Endothelial cell of umbilical vein (primary cell): ENCODE data around the gene IL1RL2. TPM values are rescaled to one million over a fixed set of nuclear protein-coding genes. Genes with fewer than 3 reads are reported as not detected.

ENCODE experiments used
- BruUV-seq: library from RNA; stranded (reverse); fragments of 400-500 nt; replicated peaks from 2 replicates; lab custom pipeline; 2021; lab: Mats Ljungman, UMichigan
- CTCF ChIA-PET: fragments of 300-600, 350-600 bp; sonication (Branson Sonifier 250); formaldehyde crosslinking; loops from one replicate; lab custom pipeline; 2021; ENCODE audit warnings: antibody characterized with exemption, inconsistent platforms; lab: Charles Lee
- POLR2A ChIA-PET: fragments of 300-600, 350-600 bp; sonication (Branson Sonifier 250); formaldehyde crosslinking; loops from one replicate; lab custom pipeline; 2021; ENCODE audit warnings: antibody characterized with exemption, inconsistent platforms; lab: Charles Lee
- DNase-seq: peaks from one replicate; pipeline ENCODE4 v3.0.0-alpha.2; 2011; ENCODE audit warnings: low read depth, low spot score
- FAIRE-seq: peaks from 2 replicates; lab custom pipeline; 2011; peaks lifted over from hg19 to GRCh38; lab: Jason Lieb, UNC
- H2AFZ ChIP-seq: 2 replicates; pipeline ENCODE4 v1.6.0; 2012; ENCODE audit warnings: low read depth, low read length, control low read depth, inconsistent platforms
- H3K27ac ChIP-seq: 2 replicates; pipeline ENCODE4 v1.5.1; 2011; ENCODE audit warnings: low read depth, mild to moderate bottlenecking, control low read depth, low read length, moderate library complexity; ENCODE audit not compliant: insufficient read depth
- H3K27me3 ChIP-seq, 2 experiments: 2 replicates each; pipeline versions ENCODE4 v1.6.0 to v1.6.1; 2011; ENCODE audit warnings: low read length in 2 of 2, mixed read lengths in 1 of 2; ENCODE audit not compliant: control insufficient read depth in 2 of 2, insufficient read depth in 2 of 2
- H3K36me3 ChIP-seq, 2 experiments: 2 replicates in 1 of 2; 3 replicates in 1 of 2; pipeline ENCODE4 v1.5.1; 2011; ENCODE audit warnings: low read length in 2 of 2, mild to moderate bottlenecking in 1 of 2, moderate library complexity in 1 of 2; ENCODE audit not compliant: control insufficient read depth in 2 of 2, insufficient read depth in 2 of 2; ENCODE audit errors: extremely low read depth in 1 of 2
- H3K4me1 ChIP-seq: 3 replicates; pipeline ENCODE4 v1.5.1; 2011; ENCODE audit warnings: mild to moderate bottlenecking, low read length; ENCODE audit not compliant: control insufficient read depth, insufficient read depth; ENCODE audit errors: extremely low read depth
- H3K4me2 ChIP-seq: 2 replicates; pipeline ENCODE4 v1.6.1; 2011; ENCODE audit warnings: low read length, control low read depth, mixed read lengths; ENCODE audit not compliant: insufficient read depth
- H3K4me3 ChIP-seq, 3 experiments: fragments of 200-600 bp in 1 of 3; sonication (generic), shearing (Covaris generic) in 1 of 3; replicated peaks in 1 of 3; 2 replicates each; pipeline ENCODE4 v1.5.1; 2011 to 2016; ENCODE audit warnings: control low read depth in 3 of 3, low read length in 3 of 3, mild to moderate bottlenecking in 2 of 3, inconsistent platforms in 1 of 3, low read depth in 1 of 3, moderate library complexity in 1 of 3; ENCODE audit not compliant: insufficient read depth in 1 of 3
- H3K79me2 ChIP-seq: 2 replicates; pipeline ENCODE4 v1.6.0; 2012; ENCODE audit warnings: low read length, inconsistent platforms; ENCODE audit not compliant: control insufficient read depth, insufficient read depth
- H3K9ac ChIP-seq: replicated peaks from 2 replicates; pipeline ENCODE3; 2011; ENCODE audit warnings: low read length, control low read depth; ENCODE audit not compliant: insufficient read depth; ENCODE audit errors: extremely low read depth
- H3K9me1 ChIP-seq: replicated peaks from 3 replicates; pipeline ENCODE4 v1.6.0; 2011; ENCODE audit warnings: mild to moderate bottlenecking, low read length; ENCODE audit not compliant: control insufficient read depth, insufficient read depth; ENCODE audit errors: extremely low read depth
- H3K9me3 ChIP-seq: replicated peaks from 2 replicates; pipeline ENCODE4 v1.5.1; 2012; ENCODE audit warnings: low read length, inconsistent platforms; ENCODE audit not compliant: control insufficient read depth, insufficient read depth
- H4K20me1 ChIP-seq: replicated peaks from 2 replicates; pipeline ENCODE3; 2011; ENCODE audit warnings: mild to moderate bottlenecking, low read length; ENCODE audit not compliant: control insufficient read depth, insufficient read depth; ENCODE audit errors: extremely low read depth
- FOS ChIP-seq: IDR thresholded peaks from 2 replicates; pipeline ENCODE4 v1.6.1; 2011; ENCODE audit warnings: mild to moderate bottlenecking, low read length, moderate library complexity, borderline replicate concordance; ENCODE audit not compliant: insufficient read depth
- JUN ChIP-seq: IDR thresholded peaks from 2 replicates; pipeline ENCODE4 v1.6.1; 2011; ENCODE audit warnings: borderline replicate concordance, low read depth; ENCODE audit not compliant: insufficient read length, insufficient read depth
- MYC ChIP-seq: IDR thresholded peaks from one replicate; pipeline ENCODE4 v1.6.1; 2011; ENCODE audit warnings: mild to moderate bottlenecking, low read depth, low read length
- POLR2A ChIP-seq: IDR thresholded peaks from 2 replicates; pipeline ENCODE4 v1.6.1; 2012; ENCODE audit warnings: low read depth, mild to moderate bottlenecking, control low read depth, low read length
- POLR2AphosphoS5 ChIP-seq: IDR thresholded peaks from 2 replicates; pipeline ENCODE4 v1.6.1; 2012; ENCODE audit warnings: low read depth, mild to moderate bottlenecking, control low read depth, low read length, moderate library complexity; ENCODE audit not compliant: insufficient read depth
- dilution Hi-C: fragments of 300-500 bp; cut with MboI; formaldehyde crosslinking; loops from one replicate; pipeline ENCODE4 v1.15.0; 2019; ENCODE audit warnings: low sequenced_read_pairs; ENCODE audit not compliant: extremely low pct_ligation_motif_present
- intact Hi-C: fragments of 100-400 bp; cut with micrococcal nuclease; formaldehyde crosslinking; loops from one replicate; pipeline ENCODE4 v1.10.0; 2022
- polyA plus RNA-seq, 4 experiments: library from polyadenylated mRNA; depleted of rRNA in 3 of 4; stranded (reverse) in 3 of 4; unstranded in 1 of 4; fragments of >200 nt; gene quantifications; 2 replicates each; pipeline versions ENCODE4 v1.2.1 to v1.2.3, GENCODE V29; 2011 to 2012; ENCODE audit warnings: missing spikeins in 1 of 4
- total RNA-seq: library from RNA; stranded (reverse); gene quantifications from 2 replicates; pipeline ENCODE4 v1.2.3, GENCODE V29; 2021
- TF ChIP-seq, protein P1 (sequence below), 2 donors: IDR thresholded peaks; 1 replicate in 1 of 2; 2 replicates in 1 of 2; pipeline ENCODE4 v1.5.1; 2011; ENCODE audit warnings: low read length in 2 of 2, mild to moderate bottlenecking in 2 of 2, moderate library complexity in 2 of 2, control low read depth in 1 of 2, inconsistent platforms in 1 of 2, low read depth in 1 of 2; ENCODE audit not compliant: insufficient read depth in 1 of 2; ENCODE audit errors: extremely low read depth in 1 of 2
- TF ChIP-seq, protein P2 (sequence below): IDR thresholded peaks from 2 replicates; pipeline ENCODE4 v1.6.1; 2011; ENCODE audit not compliant: insufficient read depth, insufficient read length

Gene IL1RL2
- total and polyA plus RNA-seq, 2 donors (not counting 3 experiments of a cell fraction or from before 2014, with no cell fraction given), result 0.11 TPM; not detected in 1

- H3K4me3 ChIP-seq, result no peak overlapping the region
- H3K79me2 ChIP-seq, result no peaks in the 10 kb centered on the region
- DNase-seq, result no peak
- no TSS peak for BruUV-seq
- dilution Hi-C loops (no loop called here), intact Hi-C loops (no loop called here)
- POLR2A ChIA-PET, result no interaction called here
- H3K27me3 ChIP-seq, result peaks cover 0 to 2% of the 10 kb centered on the region in 2 experiments
- TF ChIP-seq, protein P1, sequence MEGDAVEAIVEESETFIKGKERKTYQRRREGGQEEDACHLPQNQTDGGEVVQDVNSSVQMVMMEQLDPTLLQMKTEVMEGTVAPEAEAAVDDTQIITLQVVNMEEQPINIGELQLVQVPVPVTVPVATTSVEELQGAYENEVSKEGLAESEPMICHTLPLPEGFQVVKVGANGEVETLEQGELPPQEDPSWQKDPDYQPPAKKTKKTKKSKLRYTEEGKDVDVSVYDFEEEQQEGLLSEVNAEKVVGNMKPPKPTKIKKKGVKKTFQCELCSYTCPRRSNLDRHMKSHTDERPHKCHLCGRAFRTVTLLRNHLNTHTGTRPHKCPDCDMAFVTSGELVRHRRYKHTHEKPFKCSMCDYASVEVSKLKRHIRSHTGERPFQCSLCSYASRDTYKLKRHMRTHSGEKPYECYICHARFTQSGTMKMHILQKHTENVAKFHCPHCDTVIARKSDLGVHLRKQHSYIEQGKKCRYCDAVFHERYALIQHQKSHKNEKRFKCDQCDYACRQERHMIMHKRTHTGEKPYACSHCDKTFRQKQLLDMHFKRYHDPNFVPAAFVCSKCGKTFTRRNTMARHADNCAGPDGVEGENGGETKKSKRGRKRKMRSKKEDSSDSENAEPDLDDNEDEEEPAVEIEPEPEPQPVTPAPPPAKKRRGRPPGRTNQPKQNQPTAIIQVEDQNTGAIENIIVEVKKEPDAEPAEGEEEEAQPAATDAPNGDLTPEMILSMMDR (IDR thresholded peaks at IDR 0.05; ENCODE audit: extremely low read depth in 1 of 2, insufficient read depth in 1 of 2, low read depth in 1 of 2, low read length in 2 of 2), result no peak
- TF ChIP-seq FOS (no peak), JUN (no peak), MYC (no peak), POLR2A (no peak), POLR2AphosphoS5 (no peak)
- TF ChIP-seq, protein P2, sequence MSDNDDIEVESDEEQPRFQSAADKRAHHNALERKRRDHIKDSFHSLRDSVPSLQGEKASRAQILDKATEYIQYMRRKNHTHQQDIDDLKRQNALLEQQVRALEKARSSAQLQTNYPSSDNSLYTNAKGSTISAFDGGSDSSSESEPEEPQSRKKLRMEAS, result no peak
- CTCF ChIA-PET, result interaction anchor here (1.0 kb wide), 1 partner anchor 14 kb away, joined by 4 read pairs; no protein-coding TSS in a partner anchor
- no peak overlapping the region for H3K27ac ChIP-seq
- H4K20me1 ChIP-seq, result no peaks in the 10 kb centered on the region
- H3K4me1 ChIP-seq, result no peaks in the 10 kb centered on the region
- H3K36me3 ChIP-seq, result no peaks in the 10 kb centered on the region
- H3K9me3 ChIP-seq, result no peaks in the 10 kb centered on the region
- FAIRE-seq, result peak; percentile 18
- H3K9ac ChIP-seq, result no peak overlapping the region
- H3K9me1 ChIP-seq, result no peaks in the 10 kb centered on the region
- H3K4me2 ChIP-seq, result no peak overlapping the region
- H2AFZ ChIP-seq, result no peak overlapping the region
Measured at GRCh38 chr2:102279391-102279735, 92.5 kb downstream of the IL1RL2 start.
